GM23338 (cell line): Measurements from ENCODE around the gene NEK6. TPM values are rescaled to one million over a fixed set of nuclear protein-coding genes. Genes with fewer than 3 reads are reported as not detected.

Experiments used
- ATAC-seq: fragments of 200-7000 bp; cut with Tn5 transposase; 3 replicates; pipeline ENCODE4 v1.9.1; 2020
- DNase-seq: peaks from one replicate; pipeline ENCODE4 v3.0.0-alpha.2; 2015; ENCODE audit warnings: low spot score
- H2AFZ ChIP-seq: fragments of 200-600 bp; sonication (generic); 2 replicates; pipeline ENCODE4 v1.8.0; 2016; ENCODE audit warnings: antibody characterized with exemption, mild to moderate bottlenecking, moderate library complexity
- H3F3A ChIP-seq: fragments of 200-600 bp; sonication (generic); replicated peaks from 2 replicates; pipeline ENCODE4 v1.8.0; 2017; ENCODE audit warnings: antibody characterized with exemption, mixed run types, low read depth
- H3K27ac ChIP-seq: fragments of 200-600 bp; sonication (generic); 2 replicates; pipeline ENCODE4 v1.6.1; 2016; ENCODE audit warnings: low read depth
- H3K27me3 ChIP-seq: fragments of 200-600 bp; sonication (generic); 2 replicates; pipeline ENCODE4 v1.8.0; 2016; ENCODE audit warnings: mild to moderate bottlenecking, mixed run types, moderate library complexity; ENCODE audit not compliant: insufficient read depth
- H3K36me3 ChIP-seq: fragments of 200-600 bp; sonication (generic); 2 replicates; pipeline ENCODE4 v1.8.0; 2016; ENCODE audit warnings: mild to moderate bottlenecking; ENCODE audit not compliant: insufficient read depth
- H3K4me1 ChIP-seq: fragments of 200-600 bp; sonication (generic); 2 replicates; pipeline ENCODE4 v1.8.0; 2016; ENCODE audit warnings: mild to moderate bottlenecking, moderate library complexity; ENCODE audit not compliant: insufficient read depth
- H3K4me2 ChIP-seq: fragments of 200-600 bp; sonication (generic); 2 replicates; pipeline ENCODE4 v1.7.1; 2017; ENCODE audit warnings: mixed run types
- H3K4me3 ChIP-seq: fragments of 200-600 bp; sonication (generic); 2 replicates; pipeline ENCODE4 v1.6.1; 2016; ENCODE audit warnings: mixed run types
- H3K79me2 ChIP-seq: fragments of 200-600 bp; sonication (generic); replicated peaks from 2 replicates; pipeline ENCODE4 v1.8.0; 2017; ENCODE audit warnings: mild to moderate bottlenecking; ENCODE audit not compliant: insufficient read depth
- H3K9me2 ChIP-seq: fragments of 200-600 bp; sonication (generic); 2 replicates; pipeline ENCODE4 v1.8.0; 2017; ENCODE audit not compliant: insufficient read depth
- H4K20me1 ChIP-seq: fragments of 200-600 bp; sonication (generic); replicated peaks from 2 replicates; pipeline ENCODE4 v1.8.0; 2017; ENCODE audit warnings: mild to moderate bottlenecking; ENCODE audit not compliant: insufficient read depth
- H3K27ac Mint-ChIP-seq: 2 replicates; pipeline ENCODE4 v1.8.0; 2020; ENCODE audit warnings: inconsistent platforms, mild to moderate bottlenecking, moderate library complexity, mixed read lengths
- H3K27me3 Mint-ChIP-seq: 3 replicates; pipeline ENCODE4 v1.8.0; 2022; ENCODE audit warnings: low read depth, mild to moderate bottlenecking, moderate library complexity, mixed read lengths, inconsistent platforms; ENCODE audit not compliant: insufficient read depth, poor library complexity
- H3K36me3 Mint-ChIP-seq: 3 replicates; pipeline ENCODE4 v1.8.0; 2021; ENCODE audit warnings: low read depth, mild to moderate bottlenecking, inconsistent platforms, moderate library complexity, mixed read lengths
- H3K4me1 Mint-ChIP-seq: 3 replicates; pipeline ENCODE4 v1.8.0; 2020; ENCODE audit warnings: mild to moderate bottlenecking, inconsistent platforms, mixed read lengths
- H3K4me3 Mint-ChIP-seq: 3 replicates; pipeline ENCODE4 v1.8.0; 2021; ENCODE audit warnings: moderate library complexity, mild to moderate bottlenecking, inconsistent platforms, mixed read lengths
- H3K9me3 Mint-ChIP-seq: 3 replicates; pipeline ENCODE4 v1.8.0; 2020; ENCODE audit warnings: moderate library complexity, mild to moderate bottlenecking, inconsistent platforms, mixed read lengths
- CREB1 ChIP-seq: fragments of 250-450 bp; sonication (Bioruptor Pico); IDR thresholded peaks from 2 replicates; pipeline ENCODE4 v1.5.0; 2020; ENCODE audit warnings: low read depth, mild to moderate bottlenecking, moderate library complexity
- CTCF ChIP-seq, 2 experiments: fragments of 200-600 bp in 1 of 2; sonication (generic) in 1 of 2; conservative IDR thresholded peaks; 2 replicates each; pipeline versions ENCODE4 v1.5.1 to v1.6.1; 2016 to 2017; ENCODE audit warnings: antibody characterized with exemption in 2 of 2, low read depth in 2 of 2, mild to moderate bottlenecking in 2 of 2, moderate library complexity in 1 of 2
- ETS1 ChIP-seq: IDR thresholded peaks from 2 replicates; pipeline ENCODE4 v1.6.1; 2016; ENCODE audit warnings: antibody characterized with exemption
- EZH2 ChIP-seq: fragments of 200-600 bp; sonication (generic); IDR thresholded peaks from one replicate; pipeline ENCODE4 v1.8.0; 2017; ENCODE audit warnings: antibody characterized with exemption, mild to moderate bottlenecking, low read depth; ENCODE audit not compliant: unreplicated experiment
- EZH2phosphoT487 ChIP-seq: fragments of 200-600 bp; sonication (generic); IDR thresholded peaks from one replicate; pipeline ENCODE4 v1.8.1; 2018; ENCODE audit warnings: antibody characterized with exemption; ENCODE audit not compliant: unreplicated experiment
- NANOG ChIP-seq: IDR thresholded peaks from 2 replicates; pipeline ENCODE4 v1.6.1; 2016; ENCODE audit warnings: antibody characterized with exemption, borderline replicate concordance
- POLR2AphosphoS5 ChIP-seq: IDR thresholded peaks from 2 replicates; pipeline ENCODE4 v1.6.1; 2016; ENCODE audit warnings: antibody characterized with exemption, low read depth
- REST ChIP-seq: IDR thresholded peaks from one replicate; pipeline ENCODE4 v1.6.1; 2018; ENCODE audit warnings: antibody characterized with exemption; ENCODE audit not compliant: unreplicated experiment
- STAT1 ChIP-seq: IDR thresholded peaks from one replicate; pipeline ENCODE4 v1.6.1; 2016; ENCODE audit warnings: antibody characterized with exemption; ENCODE audit not compliant: unreplicated experiment
- ZNF114 ChIP-seq: fragments of 250-450 bp; sonication (Bioruptor Pico); IDR thresholded peaks from 2 replicates; pipeline ENCODE4 v1.5.0; 2020; ENCODE audit warnings: mild to moderate bottlenecking, moderate library complexity
- polyA plus RNA-seq: library from polyadenylated mRNA; unstranded; fragments of >200 nt; fragmentation: Nextera tagmentation; extraction: Ambion mirVana; gene quantifications from 2 replicates; pipeline ENCODE4 v1.2.1, GENCODE V29; 2016
- total RNA-seq: library from RNA; depleted of rRNA; stranded (reverse); fragments of >200 nt; shearing (Covaris generic); gene quantifications from 2 replicates; pipeline ENCODE4 v1.2.3, GENCODE V29; 2014

The NEK6 gene
- total and polyA plus RNA-seq, 2 experiments from 2014 or later = 8.1 to 11.2 TPM

GRCh38 chr9:124225945-124226344 is 31.8 kb upstream of the NEK6 start:
- H3K79me2 ChIP-seq = no peaks in the 10 kb centered on the region
- no peak overlapping the region for H3K27ac ChIP-seq
- no peaks in the 10 kb centered on the region for H3K4me1 ChIP-seq
- H4K20me1 ChIP-seq = no peaks in the 10 kb centered on the region
- no peaks in the 10 kb centered on the region for H3K9me2 ChIP-seq
- no peak overlapping the region for H2AFZ ChIP-seq
- DNase-seq (no peak), ATAC-seq (no peak)
- no peaks in the 10 kb centered on the region for H3K36me3 ChIP-seq
- Mint-ChIP-seq H3K4me1 (peaks cover 8% of the 10 kb centered on the region), H3K9me3 (no peaks in the 10 kb centered on the region), H3K27ac (no peak overlapping the region), H3K36me3 (no peaks in the 10 kb centered on the region), H3K4me3 (no peak overlapping the region), H3K27me3 (peaks cover 10% of the 10 kb centered on the region)
- H3K27me3 ChIP-seq = no peaks in the 10 kb centered on the region
- no peak overlapping the region for H3K4me2 ChIP-seq
- H3K4me3 ChIP-seq = no peak overlapping the region
- H3F3A ChIP-seq = no peaks in the 10 kb centered on the region
- TF ChIP-seq EZH2 (no peak), STAT1 (no peak), ZNF114 (CRISPR knock-in tag) (no peak), CTCF (conservative IDR thresholded peaks at IDR 0.05; ENCODE audit: low read depth in 2 of 2) (no peak), ETS1 (no peak), POLR2AphosphoS5 (no peak), REST (no peak), CREB1 (CRISPR knock-in tag) (no peak), EZH2phosphoT487 (no peak), NANOG (no peak)

- Mint-ChIP-seq H3K27me3 (no peaks in the 10 kb centered on the region), H3K4me1 (peaks cover 8% of the 10 kb centered on the region), H3K9me3 (no peaks in the 10 kb centered on the region), H3K36me3 (no peaks in the 10 kb centered on the region), H3K27ac (no peak overlapping the region), H3K4me3 (no peak overlapping the region)
- H3K4me1 ChIP-seq = no peaks in the 10 kb centered on the region
- DNase-seq (no peak), ATAC-seq (no peak)
- H3K79me2 ChIP-seq = no peaks in the 10 kb centered on the region
- H3K4me3 ChIP-seq = no peak overlapping the region
- H3K36me3 ChIP-seq = no peaks in the 10 kb centered on the region
- no peaks in the 10 kb centered on the region for H4K20me1 ChIP-seq
- H3F3A ChIP-seq = no peaks in the 10 kb centered on the region
- no peaks in the 10 kb centered on the region for H3K27me3 ChIP-seq
- no peak overlapping the region for H3K4me2 ChIP-seq
- no peak overlapping the region for H3K27ac ChIP-seq
- no peaks in the 10 kb centered on the region for H3K9me2 ChIP-seq
- no peak overlapping the region for H2AFZ ChIP-seq
- TF ChIP-seq ZNF114 (CRISPR knock-in tag) (no peak), CTCF (conservative IDR thresholded peaks at IDR 0.05; ENCODE audit: low read depth in 2 of 2) (no peak)
Observed at GRCh38 chr9:124228516-124228915, 29.2 kb upstream of the NEK6 start.
